ENCODE results near the gene TNFAIP2.

DNA sequence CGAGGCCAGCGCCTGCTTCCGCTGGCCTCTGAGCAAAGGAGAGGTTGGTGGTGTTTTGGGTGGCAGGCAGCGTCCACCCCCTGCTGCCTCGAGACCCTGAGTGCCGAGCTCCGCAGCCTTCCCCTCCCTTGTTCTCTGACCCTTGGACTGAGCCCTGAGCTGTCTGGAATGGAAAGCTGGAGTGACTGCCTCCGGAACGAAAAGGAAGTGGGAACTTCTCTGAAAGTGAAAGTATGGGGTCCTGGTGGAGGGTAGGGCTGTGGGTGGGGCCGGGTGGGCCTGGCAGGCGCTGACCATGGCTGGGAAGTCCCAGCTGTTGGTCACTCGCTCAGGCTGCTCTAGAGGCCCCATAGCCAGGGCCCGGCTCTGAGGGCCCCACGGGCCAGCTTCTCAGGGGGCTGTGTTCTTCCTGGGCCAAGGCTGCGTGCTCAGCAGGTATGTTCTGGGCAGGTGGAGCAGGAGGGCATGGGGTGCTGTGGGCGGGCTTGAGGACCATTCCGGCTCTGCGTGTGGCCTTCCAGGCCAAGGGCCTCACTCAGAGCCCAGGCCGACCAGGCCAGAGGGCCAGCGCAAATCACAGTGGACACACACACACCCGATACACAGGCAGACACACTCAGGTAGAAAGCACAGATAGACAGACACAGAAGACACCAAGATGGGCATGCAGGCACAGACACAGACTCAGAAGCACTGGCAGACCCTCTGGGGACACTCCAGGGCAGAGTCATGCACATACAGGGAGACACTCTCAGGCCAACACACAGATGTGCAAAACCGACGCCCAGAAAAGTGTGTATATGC, 28.7 kb upstream of the TNFAIP2 start, which contains the start of gene EXOC3L4:
- no peak for TF ChIP-seq CTCF (IDR thresholded peaks at IDR 0.05 in 2 of 3, conservative IDR thresholded peaks at IDR 0.05 in 1 of 3; ENCODE audit: insufficient read depth in 2 of 3, low read depth in 1 of 3, low read length in 3 of 3)
- no peak for TF ChIP-seq HMGN3 (IDR thresholded peaks at IDR 0.05; ENCODE audit: borderline replicate concordance, extremely low read depth, insufficient read length, low read depth, low read length)
- no peak for TF ChIP-seq ZNF384 (IDR thresholded peaks at IDR 0.05; ENCODE audit: low read depth, low read length)
- TF ChIP-seq, protein P1, sequence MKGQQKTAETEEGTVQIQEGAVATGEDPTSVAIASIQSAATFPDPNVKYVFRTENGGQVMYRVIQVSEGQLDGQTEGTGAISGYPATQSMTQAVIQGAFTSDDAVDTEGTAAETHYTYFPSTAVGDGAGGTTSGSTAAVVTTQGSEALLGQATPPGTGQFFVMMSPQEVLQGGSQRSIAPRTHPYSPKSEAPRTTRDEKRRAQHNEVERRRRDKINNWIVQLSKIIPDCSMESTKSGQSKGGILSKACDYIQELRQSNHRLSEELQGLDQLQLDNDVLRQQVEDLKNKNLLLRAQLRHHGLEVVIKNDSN (CRISPR knock-in tag; IDR thresholded peaks at IDR 0.05): no peak
- no peak for TF ChIP-seq KDM5B (IDR thresholded peaks at IDR 0.05; ENCODE audit: insufficient replicate concordance, low read depth, low read length)
- TF ChIP-seq ZNF175 (CRISPR knock-in tag; IDR thresholded peaks at IDR 0.05; ENCODE audit: low read depth): no peak
- no peak for TF ChIP-seq EP300 (IDR thresholded peaks at IDR 0.05; ENCODE audit: low read length)
- no peak for TF ChIP-seq TFAP4 (CRISPR knock-in tag; IDR thresholded peaks at IDR 0.05; ENCODE audit: borderline replicate concordance)
- TF ChIP-seq HSF4 (CRISPR knock-in tag; IDR thresholded peaks at IDR 0.05; ENCODE audit: borderline replicate concordance): no peak
- TF ChIP-seq YY1 (IDR thresholded peaks at IDR 0.05; ENCODE audit: borderline replicate concordance in 1 of 3, control insufficient read depth in 1 of 3, extremely low read depth in 1 of 3, insufficient read depth in 3 of 3, insufficient read length in 1 of 3, insufficient replicate concordance in 2 of 3, low read depth in 1 of 3, low read length in 2 of 3): no peak
- TF ChIP-seq ZNF583 (CRISPR knock-in tag; IDR thresholded peaks at IDR 0.05): no peak

Data from K562 (cell line).